SK-N-DZ (cell line): ENCODE results near the gene CYP20A1.

Experiments
- small RNA-seq, 2 experiments: library from RNA; depleted of rRNA; stranded (forward); fragments of <200 nt; gene quantifications; one replicate each; pipeline ENCODE3, GENCODE V24; 2014

The CYP20A1 gene

Small RNAs within 50 kb of the gene (small RNA-seq; reads per million reads assigned to genes)
- gene RN7SL670P: 0 reads per million in 2 experiments
